DMS79 (cell line): ENCODE data around the gene PHF21B.
"Not testable (repeated sequence)": the region's sequence is repeated elsewhere in the genome, so short reads cannot be mapped to it uniquely, and the experiment has no call there.

ENCODE experiments used
- DNase-seq: peaks from one replicate; lab custom pipeline; 2025; lab: John Stamatoyannopoulos, UW

Gene PHF21B

GRCh38 chr22:44917372-44918165 is 92.2 kb downstream of the PHF21B start:
- no peak for DNase-seq

GRCh38 chr22:44916281-44917231 is 93.2 kb downstream of the PHF21B start:
- no peak for DNase-seq

- DNase-seq, result no peak
These were observed 94.4 kb downstream of the PHF21B start for GRCh38 chr22:44915441-44915840.

- DNase-seq, result no peak
These were observed 95.6 kb downstream of the PHF21B start for GRCh38 chr22:44914026-44914721.

- DNase-seq, result no peak
These were observed 96.4 kb downstream of the PHF21B start for GRCh38 chr22:44913198-44913983.

GRCh38 chr22:44909241-44909640 is 100.6 kb downstream of the PHF21B start:
- no peak for DNase-seq

- no peak for DNase-seq
These were observed 101.8 kb downstream of the PHF21B start for GRCh38 chr22:44907765-44908737.

GRCh38 chr22:44906999-44907644 is 102.7 kb downstream of the PHF21B start:
- DNase-seq, result no peak

GRCh38 chr22:44906248-44906936 is 103.4 kb downstream of the PHF21B start:
- DNase-seq, result no peak

- DNase-seq, result not testable (repeated sequence)
These were observed 105.2 kb downstream of the PHF21B start for GRCh38 chr22:44904492-44905152.

- DNase-seq, result not testable (repeated sequence)
These were observed 106.6 kb downstream of the PHF21B start for GRCh38 chr22:44903164-44903563.

GRCh38 chr22:44901301-44901700 is 108.5 kb downstream of the PHF21B start:
- no peak for DNase-seq

- DNase-seq, result no peak
These were observed 111.6 kb downstream of the PHF21B start for GRCh38 chr22:44898236-44898635.

GRCh38 chr22:44895296-44896055 is 114.3 kb downstream of the PHF21B start:
- DNase-seq, result no peak

GRCh38 chr22:44894782-44895181 is 115.0 kb downstream of the PHF21B start:
- DNase-seq, result no peak

GRCh38 chr22:44894321-44894720 is 115.5 kb downstream of the PHF21B start:
- DNase-seq, result no peak

GRCh38 chr22:44893731-44894080 is 116.1 kb downstream of the PHF21B start:
- no peak for DNase-seq
